Measurements from ENCODE around the gene GPR31.

DNA sequence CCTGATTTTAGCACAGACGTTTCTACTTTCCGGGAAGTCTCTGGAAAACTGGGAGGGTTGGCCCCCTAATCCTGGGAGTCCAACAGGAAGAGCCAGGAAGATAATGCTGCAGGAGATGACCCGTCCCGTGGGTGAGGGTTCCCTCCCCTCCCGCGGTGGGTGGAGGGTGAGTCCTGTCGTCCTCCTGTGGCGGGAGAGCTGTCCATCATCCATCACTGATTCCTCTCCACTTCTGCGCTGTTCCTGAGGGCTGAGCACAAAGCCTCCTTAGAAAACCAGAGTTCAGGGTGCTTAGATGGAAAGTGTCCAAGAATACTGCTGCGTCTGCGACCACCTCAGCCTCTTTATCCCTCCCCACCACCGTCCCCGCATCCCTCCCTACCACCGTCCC lies 40.9 kb downstream of the GPR31 start:
- TF ChIP-seq POLR2A (IDR thresholded peaks at IDR 0.05; ENCODE audit: low read depth, low read length) (no peak), POLR2AphosphoS5 (IDR thresholded peaks at IDR 0.05; ENCODE audit: low read depth, low read length) (no peak), TAF1 (IDR thresholded peaks at IDR 0.05; ENCODE audit: low read depth, low read length) (no peak)

Data from GM12891 (cell line).